ENCODE measurements around the gene ILK. TPM values are rescaled to one million over a fixed set of nuclear protein-coding genes. Genes with fewer than 3 reads are reported as not detected.

Gene ILK
- total and polyA plus RNA-seq, 3 donors from 2014 or later = 79.1 to 122 (median 109) TPM

- no peak for DNase-seq
- no peaks in the 10 kb centered on the region for H3K9me3 ChIP-seq
- peak overlapping the region; percentile 88 to 92 for H3K27ac ChIP-seq
- intact Hi-C loops (cut with DNase I; ENCODE audit: low total_unique reads) = no loop called here
- no peak overlapping the region for H3K4me3 ChIP-seq
- 90 to 93% methylated on average over 3 of the region's 3 CpGs for WGBS, 2 donors
- peaks cover 8% of the 10 kb centered on the region for H3K4me1 ChIP-seq
- H3K27me3 ChIP-seq = no peaks in the 10 kb centered on the region
- TF ChIP-seq POLR2A (IDR thresholded peaks at IDR 0.05) (no peak), CTCF (IDR thresholded peaks at IDR 0.05) (no peak)
- no peaks in the 10 kb centered on the region for H3K36me3 ChIP-seq (ENCODE audit: low read depth, missing control alignments)
Observed at GRCh38 chr11:6613496-6613895, 9.9 kb downstream of the ILK start.

GRCh38 chr11:6614446-6614845, 10.9 kb downstream of the ILK start:
- H3K27me3 ChIP-seq = no peaks in the 10 kb centered on the region
- no peak for DNase-seq
- H3K4me3 ChIP-seq = no peak overlapping the region
- intact Hi-C loops (cut with DNase I; ENCODE audit: low total_unique reads) = no loop called here
- TF ChIP-seq POLR2A (IDR thresholded peaks at IDR 0.05) (no peak), CTCF (IDR thresholded peaks at IDR 0.05) (no peak)
- H3K36me3 ChIP-seq (ENCODE audit: low read depth, missing control alignments) = no peaks in the 10 kb centered on the region
- no peak overlapping the region for H3K27ac ChIP-seq
- H3K9me3 ChIP-seq = no peaks in the 10 kb centered on the region
- WGBS, 2 donors = 90 to 95% methylated on average over 2 of the region's 2 CpGs
- H3K4me1 ChIP-seq = peaks cover 8% of the 10 kb centered on the region

- DNase-seq = no peak
- 93 to 96% methylated on average over 4 to 5 of the region's 5 CpGs for WGBS, 2 donors
- peaks cover 8% of the 10 kb centered on the region for H3K4me1 ChIP-seq
- no peaks in the 10 kb centered on the region for H3K36me3 ChIP-seq (ENCODE audit: low read depth, missing control alignments)
- no peak for TF ChIP-seq POLR2A (IDR thresholded peaks at IDR 0.05)
- TF ChIP-seq CTCF (IDR thresholded peaks at IDR 0.05) = no peak
- no peaks in the 10 kb centered on the region for H3K9me3 ChIP-seq
- intact Hi-C loops (cut with DNase I; ENCODE audit: low total_unique reads) = no loop called here
- H3K27me3 ChIP-seq = no peaks in the 10 kb centered on the region
- H3K4me3 ChIP-seq = no peak overlapping the region
- no peak overlapping the region for H3K27ac ChIP-seq
Observed at GRCh38 chr11:6615046-6615445, 11.5 kb downstream of the ILK start.

- TF ChIP-seq CTCF (IDR thresholded peaks at IDR 0.05) (no peak), POLR2A (IDR thresholded peaks at IDR 0.05) (no peak)
- 91 to 94% methylated on average over 9 of the region's 9 CpGs for WGBS, 2 donors
Observed at GRCh38 chr11:6615882-6616585, 12.5 kb downstream of the ILK start.

More at GRCh38 chr11:6615882-6616585, 12.5 kb downstream of the ILK start:
- Histone ChIP-seq H3K4me1 (peaks cover 8% of the 10 kb centered on the region), H3K27me3 (no peaks in the 10 kb centered on the region), H3K4me3 (no peak overlapping the region), H3K36me3 (ENCODE audit: low read depth, missing control alignments) (no peaks in the 10 kb centered on the region), H3K9me3 (no peaks in the 10 kb centered on the region), H3K27ac (no peak overlapping the region)
- intact Hi-C loops (cut with DNase I; ENCODE audit: low total_unique reads) = no loop called here
- DNase-seq = no peak

All from testis (tissue), 3 donors.